Measurements from ENCODE around the gene HS3ST4.

Gene HS3ST4

GRCh38 chr16:25691519-25692091 lies at the start of gene HS3ST4:
HS3ST4 (plus strand) TSS chr16:25691959.
- no peak for DNase-seq (ENCODE audit: low read depth in 2 of 2)

- no peak for DNase-seq (ENCODE audit: low read depth in 2 of 2)
Measured at GRCh38 chr16:25643633-25644032, 48.1 kb upstream of the HS3ST4 start.

- no peak for DNase-seq (ENCODE audit: low read depth in 2 of 2)
Measured at GRCh38 chr16:25656639-25657038, 35.1 kb upstream of the HS3ST4 start.

- no peak for DNase-seq (ENCODE audit: low read depth in 2 of 2)
Measured at GRCh38 chr16:25676820-25677219, 14.9 kb upstream of the HS3ST4 start.

GRCh38 chr16:25679511-25679910 lies 12.2 kb upstream of the HS3ST4 start:
- DNase-seq (ENCODE audit: low read depth in 2 of 2) = no peak

- DNase-seq (ENCODE audit: low read depth in 2 of 2) = no peak
Measured at GRCh38 chr16:25689137-25689836, 2.5 kb upstream of the HS3ST4 start.

GRCh38 chr16:25690552-25691143 lies 1.1 kb upstream of the HS3ST4 start:
- DNase-seq (ENCODE audit: low read depth in 2 of 2) = no peak

- DNase-seq (ENCODE audit: low read depth in 2 of 2) = no peak
Measured at GRCh38 chr16:25692351-25692741, 587 bp downstream of the HS3ST4 start.

- no peak for DNase-seq (ENCODE audit: low read depth in 2 of 2)
Measured at GRCh38 chr16:25692742-25693508, 1.2 kb downstream of the HS3ST4 start.

GRCh38 chr16:25693631-25694030 lies 1.9 kb downstream of the HS3ST4 start:
- no peak for DNase-seq (ENCODE audit: low read depth in 2 of 2)

- no peak for DNase-seq (ENCODE audit: low read depth in 2 of 2)
Measured at GRCh38 chr16:25699069-25699468, 7.3 kb downstream of the HS3ST4 start.

- no peak for DNase-seq (ENCODE audit: low read depth in 2 of 2)
Measured at GRCh38 chr16:25700547-25700946, 8.8 kb downstream of the HS3ST4 start.

- DNase-seq (ENCODE audit: low read depth in 2 of 2) = no peak
Measured at GRCh38 chr16:25707553-25707952, 15.8 kb downstream of the HS3ST4 start.

GRCh38 chr16:25707982-25708583 lies 16.3 kb downstream of the HS3ST4 start:
- no peak for DNase-seq (ENCODE audit: low read depth in 2 of 2)

- no peak for DNase-seq (ENCODE audit: low read depth in 2 of 2)
Measured at GRCh38 chr16:25709213-25709612, 17.5 kb downstream of the HS3ST4 start.

GRCh38 chr16:25713785-25714570 lies 22.2 kb downstream of the HS3ST4 start:
- DNase-seq (ENCODE audit: low read depth in 2 of 2) = no peak

GRCh38 chr16:25716186-25716585 lies 24.4 kb downstream of the HS3ST4 start:
- no peak for DNase-seq (ENCODE audit: low read depth in 2 of 2)

GRCh38 chr16:25721439-25721838 lies 29.7 kb downstream of the HS3ST4 start:
- no peak for DNase-seq (ENCODE audit: low read depth in 2 of 2)

GRCh38 chr16:25726430-25727098 lies 34.8 kb downstream of the HS3ST4 start:
- DNase-seq (ENCODE audit: low read depth in 2 of 2) = no peak

GRCh38 chr16:25729188-25729915 lies 37.6 kb downstream of the HS3ST4 start:
- no peak for DNase-seq (ENCODE audit: low read depth in 2 of 2)
